Jurkat, Clone E6-1 (cell line): Measurements from ENCODE around the gene TARBP2.

ENCODE experiments used
- DNase-seq: peaks from one replicate; pipeline ENCODE4 v3.0.0-alpha.2; 2011; ENCODE audit warnings: low read depth, low spot score
- H3K4me3 ChIP-seq: 2 replicates; pipeline ENCODE4 v1.5.1; 2011; ENCODE audit warnings: mild to moderate bottlenecking, low read length, control low read depth, moderate library complexity

The TARBP2 gene

GRCh38 chr12:53492188-53492587, 8.9 kb upstream of the TARBP2 start:
- no peak overlapping the region for H3K4me3 ChIP-seq
- DNase-seq = no peak

DNA sequence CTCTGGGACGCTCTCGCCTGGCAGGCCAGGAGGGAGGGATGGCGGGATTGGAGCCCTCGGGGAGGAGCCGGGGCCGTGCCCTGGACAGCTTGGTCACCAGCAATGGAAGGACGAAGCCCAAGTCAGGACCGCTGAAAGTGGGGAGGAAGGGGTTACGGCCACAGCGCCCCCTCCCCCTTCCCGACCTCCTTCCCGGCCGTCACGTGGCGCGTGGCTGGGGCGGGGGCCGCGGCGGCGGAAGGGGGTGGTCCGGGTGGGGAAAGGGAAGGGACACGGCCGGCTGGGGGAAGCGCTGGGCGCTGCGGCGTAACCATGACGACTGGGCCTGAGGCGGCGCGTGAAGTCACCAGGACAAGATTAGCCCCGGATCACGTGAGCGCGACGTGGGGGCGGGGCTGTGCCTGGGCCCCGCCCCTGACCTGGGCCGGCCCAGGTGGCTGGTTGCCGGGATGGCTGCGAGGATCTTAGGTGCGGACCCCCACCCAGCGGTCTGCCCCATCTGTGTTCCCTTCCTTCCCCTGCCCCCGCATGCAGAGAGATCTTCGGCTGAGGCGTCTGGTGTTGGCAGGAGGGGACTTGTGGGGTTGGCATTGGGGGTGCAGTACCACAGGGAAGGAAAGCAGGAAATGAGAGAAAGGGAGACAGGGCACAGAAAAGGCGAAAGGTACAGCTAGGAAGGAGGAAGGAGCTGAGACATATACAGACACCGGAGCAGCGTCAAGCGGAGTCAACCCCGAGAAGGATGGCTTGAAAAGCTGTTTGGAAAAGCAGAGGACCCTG, 8.1 kb upstream of the TARBP2 start:
- peak; percentile 69 for DNase-seq
- H3K4me3 ChIP-seq = peak overlapping the region; percentile 69

DNA sequence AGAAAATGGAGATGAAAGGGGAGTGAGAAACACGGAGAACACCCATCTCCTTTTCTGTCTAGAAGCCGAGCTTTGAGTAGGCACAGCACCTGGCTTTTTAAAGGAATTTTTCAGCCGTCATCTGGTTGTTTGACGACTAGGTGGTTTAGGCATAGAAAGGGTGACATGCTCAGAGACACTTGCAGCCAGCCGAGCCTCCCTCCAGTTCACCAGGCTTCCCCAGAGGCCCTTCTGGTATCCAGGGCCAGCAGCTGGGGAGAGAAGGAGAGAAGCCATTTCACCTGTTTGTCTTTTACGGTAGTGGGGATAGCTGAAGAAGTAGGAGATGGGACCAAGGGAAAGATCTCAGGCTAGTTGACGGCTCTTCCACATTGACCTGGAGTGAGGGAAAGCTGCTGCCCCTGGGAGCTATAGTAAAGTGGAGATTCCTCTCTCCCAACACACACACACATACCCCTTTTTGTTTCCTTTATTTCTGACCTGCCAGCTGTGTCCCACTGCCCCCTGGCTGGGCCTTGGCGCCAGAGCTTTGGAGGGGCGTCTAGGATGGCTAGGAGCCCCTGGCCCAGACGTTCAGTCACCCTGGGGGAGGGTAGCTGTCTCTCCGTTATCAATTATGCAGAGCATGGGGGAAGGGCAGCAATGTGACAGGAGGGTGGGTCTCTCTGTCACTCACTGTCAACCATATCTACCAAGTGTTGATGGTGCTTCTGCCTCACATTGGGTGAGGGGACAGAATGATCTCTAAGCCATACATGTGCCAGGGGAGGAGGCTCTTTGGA, 7.3 kb upstream of the TARBP2 start:
- no peak for DNase-seq
- H3K4me3 ChIP-seq = peak overlapping the region; percentile 69

GRCh38 chr12:53495903-53496751, 5.0 kb upstream of the TARBP2 start:
- no peak overlapping the region for H3K4me3 ChIP-seq
- DNase-seq = no peak

DNA sequence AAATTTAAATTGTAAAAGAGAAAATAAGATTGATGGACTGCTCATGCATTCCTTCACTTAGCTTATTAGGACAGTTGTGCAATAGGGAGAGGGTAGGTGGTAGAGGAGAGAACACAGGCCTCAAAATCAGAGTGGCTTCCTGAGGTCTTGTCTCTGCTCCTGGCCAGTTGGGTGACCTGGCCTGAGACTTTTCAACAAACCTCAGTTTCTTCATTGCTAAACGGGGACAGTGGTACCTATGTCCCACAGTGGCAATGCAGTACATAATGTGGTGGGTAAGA, 4.4 kb upstream of the TARBP2 start:
- no peak for DNase-seq
- no peak overlapping the region for H3K4me3 ChIP-seq

DNA sequence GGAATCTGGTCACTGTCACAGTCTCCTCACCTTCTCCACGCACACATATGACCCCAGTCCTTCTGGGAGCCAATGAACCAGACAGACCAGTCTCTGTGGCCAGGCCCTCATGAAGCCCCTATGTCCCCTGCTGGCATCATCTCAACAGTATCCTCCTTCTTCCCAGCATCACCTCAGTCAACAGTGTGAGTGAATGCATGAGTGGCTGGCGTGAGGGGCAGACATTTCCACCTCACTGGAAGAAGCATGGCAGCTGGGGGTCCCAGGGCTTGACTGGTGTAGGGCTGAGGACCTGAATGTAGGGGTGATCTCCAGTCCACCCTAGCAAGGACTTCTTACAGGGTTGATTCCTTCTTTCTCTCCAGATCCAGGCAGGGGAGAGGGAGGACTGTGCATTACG, 3.6 kb upstream of the TARBP2 start:
- no peak overlapping the region for H3K4me3 ChIP-seq
- no peak for DNase-seq

- no peak overlapping the region for H3K4me3 ChIP-seq
Observed at GRCh38 chr12:53498235-53498630, 2.9 kb upstream of the TARBP2 start.

DNA sequence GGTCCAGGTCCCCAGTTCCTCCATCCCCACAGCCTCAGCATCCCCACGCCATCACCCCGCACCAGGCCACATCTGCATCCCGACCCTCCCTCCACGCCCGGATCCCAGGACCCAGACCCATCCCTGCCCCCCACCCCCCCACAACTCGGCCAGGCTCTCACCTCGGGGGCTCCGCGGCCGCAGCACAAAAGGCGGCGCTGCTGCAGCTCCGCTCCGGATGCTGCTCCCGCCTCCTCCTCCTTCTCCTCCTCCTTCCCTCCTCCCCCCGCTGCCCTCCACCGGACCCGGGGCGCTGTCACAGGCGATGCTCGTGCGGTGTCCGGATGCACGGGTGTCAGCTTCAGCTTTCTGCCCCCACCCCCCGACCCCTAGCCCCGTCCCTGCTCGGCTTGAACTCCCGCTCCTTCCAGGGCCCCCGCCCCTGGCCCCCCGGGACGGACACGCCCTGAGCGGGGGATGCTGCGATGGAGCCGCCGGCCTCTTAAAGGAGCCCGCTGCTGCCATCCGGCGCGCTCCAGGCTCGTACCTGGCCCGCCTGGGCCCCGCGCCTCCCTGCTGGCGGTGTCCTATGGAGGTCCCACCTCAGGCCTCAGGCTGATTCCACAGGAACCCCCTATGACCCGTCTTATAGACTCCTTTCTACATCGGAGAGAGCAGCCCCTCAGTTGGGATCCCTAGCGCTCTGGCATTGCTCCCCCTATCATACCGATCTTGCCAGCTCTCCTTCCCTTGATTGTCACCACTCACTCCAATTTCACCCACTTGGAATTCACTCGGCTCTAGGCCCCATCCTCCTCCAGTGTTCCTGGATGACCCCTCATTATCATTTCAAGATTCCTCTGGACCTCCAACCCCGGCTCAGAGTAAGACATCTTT, 1.6 kb upstream of the TARBP2 start, which contains the start of gene MAP3K12:
Gene MAP3K12 (minus strand): TSS at position 193 of the 876 bp plus-strand sequence. CDS start 12,067 bp downstream, outside the sequence.
- peak within 1 kb of the TSS; percentile 100 for H3K4me3 ChIP-seq
- DNase-seq = no peak

More at GRCh38 chr12:53498235-53498630, 2.9 kb upstream of the TARBP2 start:
- DNase-seq = no peak

- no peak for DNase-seq
- H3K4me3 ChIP-seq = peak overlapping the region; percentile 100
Observed at GRCh38 chr12:53500142-53500775, 824 bp upstream of the TARBP2 start.

GRCh38 chr12:53501615-53502181, 615 bp downstream of the TARBP2 start:
- no peak for DNase-seq
- peak overlapping the region; percentile 100 for H3K4me3 ChIP-seq

DNA sequence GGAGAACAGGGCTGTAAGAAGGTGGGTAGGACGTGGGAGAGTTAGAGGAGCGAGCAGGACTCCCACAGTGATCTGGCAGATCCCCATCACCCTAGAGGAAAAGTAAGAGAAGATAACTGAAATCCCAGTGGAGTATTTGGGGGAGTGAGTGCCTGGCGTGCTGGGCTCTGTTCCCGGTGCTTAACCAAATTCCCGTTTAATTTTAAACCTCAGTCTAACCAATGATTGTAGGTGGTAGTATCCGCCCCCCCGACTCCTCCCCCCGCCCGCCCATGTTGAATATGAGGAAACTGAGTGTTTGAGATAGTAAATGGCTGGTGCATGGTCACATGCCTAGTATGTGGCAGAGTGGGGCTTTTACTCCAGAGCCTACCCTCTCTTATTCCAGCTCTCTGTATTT, 1.2 kb downstream of the TARBP2 start:
- H3K4me3 ChIP-seq = peak overlapping the region; percentile 100
- DNase-seq = no peak

DNA sequence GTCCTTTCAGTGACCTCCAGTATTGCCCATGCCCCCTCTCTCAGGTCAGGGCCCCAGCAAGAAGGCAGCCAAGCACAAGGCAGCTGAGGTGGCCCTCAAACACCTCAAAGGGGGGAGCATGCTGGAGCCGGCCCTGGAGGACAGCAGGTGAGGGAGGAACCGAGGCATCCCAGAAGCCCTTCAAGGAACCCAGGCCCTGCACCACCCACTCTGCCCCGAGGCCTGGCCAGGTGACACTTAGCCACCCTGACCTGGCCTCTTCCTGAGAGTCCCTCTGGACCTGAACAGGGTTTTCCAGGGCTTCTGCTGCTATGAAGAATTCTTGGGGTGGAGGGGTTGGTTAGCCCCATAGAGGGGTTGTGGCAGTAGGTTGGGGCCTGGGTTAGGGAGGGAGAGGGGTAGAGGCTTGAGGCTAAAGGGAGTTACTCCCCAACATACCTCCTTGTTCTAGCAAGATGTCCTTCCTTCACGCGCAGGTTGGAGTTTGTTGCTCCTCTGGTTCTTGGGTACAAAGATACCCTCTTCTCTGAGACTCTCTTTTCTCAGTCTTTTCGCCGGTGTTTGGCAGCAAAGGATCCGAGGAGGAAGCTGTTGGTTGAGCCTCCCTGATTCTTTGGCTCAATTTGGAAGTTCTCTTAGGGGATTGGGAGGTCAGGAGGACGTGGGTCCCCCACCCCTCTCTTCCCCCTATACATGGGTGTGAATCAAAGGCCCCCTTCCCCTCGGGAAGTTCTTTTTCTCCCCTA, 2.1 kb downstream of the TARBP2 start:
- no peak for DNase-seq
- H3K4me3 ChIP-seq = no peak overlapping the region

DNA sequence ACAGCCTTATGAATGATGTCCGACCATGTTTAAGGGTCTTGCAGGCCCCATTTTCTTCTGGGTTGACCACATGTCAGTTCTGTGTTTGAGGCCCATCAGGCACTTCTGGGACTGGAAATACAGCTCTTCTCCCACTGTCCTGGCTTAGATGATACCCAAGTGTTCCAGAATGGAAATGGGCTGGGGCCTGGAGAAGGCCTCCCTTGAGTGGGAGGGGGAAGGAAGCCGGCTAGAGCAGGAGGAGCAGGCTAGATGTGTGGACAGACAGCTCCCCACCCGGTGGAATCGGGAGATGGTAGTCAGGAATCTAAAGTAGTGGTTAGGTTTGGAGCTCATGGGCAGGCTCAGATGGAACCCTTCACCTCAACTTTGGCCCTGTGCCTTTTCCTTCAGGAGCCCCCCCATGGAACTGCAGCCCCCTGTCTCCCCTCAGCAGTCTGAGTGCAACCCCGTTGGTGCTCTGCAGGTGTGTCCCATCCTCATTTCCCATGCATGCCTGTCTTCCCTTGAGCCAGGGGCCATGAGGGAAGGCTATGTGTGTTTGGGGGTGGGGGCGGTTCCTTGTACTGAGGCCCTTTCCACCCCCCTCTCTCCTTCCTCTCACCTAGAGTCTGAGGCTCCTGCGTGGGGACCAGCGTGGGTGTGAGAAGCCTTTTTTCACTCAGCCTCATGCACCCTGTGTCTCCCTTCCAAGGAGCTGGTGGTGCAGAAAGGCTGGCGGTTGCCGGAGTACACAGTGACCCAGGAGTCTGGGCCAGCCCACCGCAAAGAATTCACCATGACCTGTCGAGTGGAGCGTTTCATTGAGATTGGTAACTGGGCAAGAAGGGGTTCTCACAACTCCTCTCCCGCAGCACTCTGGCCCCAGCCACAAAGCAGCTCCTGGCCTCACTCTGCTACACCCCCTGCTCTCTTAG, 3.2 kb downstream of the TARBP2 start:
- DNase-seq = no peak
- H3K4me3 ChIP-seq = no peak overlapping the region

GRCh38 chr12:53505086-53505485, 4.0 kb downstream of the TARBP2 start:
- no peak for DNase-seq
- no peak overlapping the region for H3K4me3 ChIP-seq

DNA sequence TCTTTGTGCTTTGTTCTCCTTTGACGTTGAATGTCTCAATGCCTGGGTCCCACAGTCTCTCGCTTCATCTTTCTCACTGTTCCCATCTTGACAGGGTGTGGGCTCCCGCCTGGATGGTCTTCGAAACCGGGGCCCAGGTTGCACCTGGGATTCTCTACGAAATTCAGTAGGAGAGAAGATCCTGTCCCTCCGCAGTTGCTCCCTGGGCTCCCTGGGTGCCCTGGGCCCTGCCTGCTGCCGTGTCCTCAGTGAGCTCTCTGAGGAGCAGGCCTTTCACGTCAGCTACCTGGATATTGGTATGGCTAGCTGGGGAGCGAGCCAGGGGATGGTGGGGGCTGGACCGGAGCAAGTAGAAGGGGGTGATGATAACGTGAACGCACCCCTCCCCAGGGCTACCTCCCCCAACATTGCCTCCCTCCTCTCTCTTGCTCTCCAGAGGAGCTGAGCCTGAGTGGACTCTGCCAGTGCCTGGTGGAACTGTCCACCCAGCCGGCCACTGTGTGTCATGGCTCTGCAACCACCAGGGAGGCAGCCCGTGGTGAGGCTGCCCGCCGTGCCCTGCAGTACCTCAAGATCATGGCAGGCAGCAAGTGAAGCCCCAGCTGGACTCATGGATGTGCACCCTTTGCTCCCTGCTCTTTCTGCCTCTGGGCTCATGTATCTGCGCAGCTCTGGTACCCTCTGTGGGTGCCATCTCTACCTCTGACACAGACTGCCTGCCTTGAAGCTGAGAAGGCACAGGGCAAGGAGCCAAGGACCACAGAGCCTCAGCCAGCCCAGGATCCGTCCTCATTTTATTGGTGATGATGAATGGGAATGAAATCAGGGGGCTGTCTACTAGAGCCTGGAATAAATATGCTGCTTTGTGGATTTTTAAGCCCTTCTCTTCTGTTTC, 4.7 kb downstream of the TARBP2 start:
- DNase-seq = no peak

GRCh38 chr12:53506450-53506785, 5.3 kb downstream of the TARBP2 start:
- no peak overlapping the region for H3K4me3 ChIP-seq
- no peak for DNase-seq

More for the DNA sequence above, 4.7 kb downstream of the TARBP2 start:
- H3K4me3 ChIP-seq = no peak overlapping the region
